PC-9 (cell line): Measurements from ENCODE around the gene RCOR1.

Source experiments
- EZH2 ChIP-seq: fragments of 200-600 bp; sonication (generic); IDR thresholded peaks from 2 replicates; pipeline ENCODE4 v1.8.0; 2017; ENCODE audit warnings: antibody characterized with exemption, low read depth
- TF ChIP-seq, protein P1 (sequence below): fragments of 200-600 bp; sonication (generic); conservative IDR thresholded peaks from 2 replicates; pipeline ENCODE4 v1.6.1; 2017; ENCODE audit warnings: mixed run types, antibody characterized with exemption, mild to moderate bottlenecking, moderate library complexity

- TF ChIP-seq, protein P1, sequence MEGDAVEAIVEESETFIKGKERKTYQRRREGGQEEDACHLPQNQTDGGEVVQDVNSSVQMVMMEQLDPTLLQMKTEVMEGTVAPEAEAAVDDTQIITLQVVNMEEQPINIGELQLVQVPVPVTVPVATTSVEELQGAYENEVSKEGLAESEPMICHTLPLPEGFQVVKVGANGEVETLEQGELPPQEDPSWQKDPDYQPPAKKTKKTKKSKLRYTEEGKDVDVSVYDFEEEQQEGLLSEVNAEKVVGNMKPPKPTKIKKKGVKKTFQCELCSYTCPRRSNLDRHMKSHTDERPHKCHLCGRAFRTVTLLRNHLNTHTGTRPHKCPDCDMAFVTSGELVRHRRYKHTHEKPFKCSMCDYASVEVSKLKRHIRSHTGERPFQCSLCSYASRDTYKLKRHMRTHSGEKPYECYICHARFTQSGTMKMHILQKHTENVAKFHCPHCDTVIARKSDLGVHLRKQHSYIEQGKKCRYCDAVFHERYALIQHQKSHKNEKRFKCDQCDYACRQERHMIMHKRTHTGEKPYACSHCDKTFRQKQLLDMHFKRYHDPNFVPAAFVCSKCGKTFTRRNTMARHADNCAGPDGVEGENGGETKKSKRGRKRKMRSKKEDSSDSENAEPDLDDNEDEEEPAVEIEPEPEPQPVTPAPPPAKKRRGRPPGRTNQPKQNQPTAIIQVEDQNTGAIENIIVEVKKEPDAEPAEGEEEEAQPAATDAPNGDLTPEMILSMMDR, result no peak
- TF ChIP-seq EZH2, result no peak
Measured at GRCh38 chr14:102644523-102644922, 52.1 kb downstream of the RCOR1 start.
